NCI-H2029 treated with DMSO at 0.1 percent for 48 hours (cell line): Measurements from ENCODE around the gene VSTM4.

Experiments
- DNase-seq: peaks from one replicate; lab custom pipeline; 2025; lab: John Stamatoyannopoulos, UW

VSTM4 gene

GRCh38 chr10:49116509-49117375 is 1.4 kb upstream of the VSTM4 start:
- no peak for DNase-seq

GRCh38 chr10:49115796-49116508 is 630 bp upstream of the VSTM4 start:
- no peak for DNase-seq

- no peak for DNase-seq
Observed at GRCh38 chr10:49114718-49115014, 656 bp downstream of the VSTM4 start.

- DNase-seq: no peak
Observed at GRCh38 chr10:49113741-49114141, 1.6 kb downstream of the VSTM4 start.

- no peak for DNase-seq
Observed at GRCh38 chr10:49112851-49113250, 2.5 kb downstream of the VSTM4 start.

- no peak for DNase-seq
Observed at GRCh38 chr10:49112098-49112497, 3.2 kb downstream of the VSTM4 start.

GRCh38 chr10:49111320-49111698 is 4.0 kb downstream of the VSTM4 start:
- no peak for DNase-seq

GRCh38 chr10:49110684-49111319 is 4.5 kb downstream of the VSTM4 start:
- no peak for DNase-seq

GRCh38 chr10:49109669-49110340 is 5.5 kb downstream of the VSTM4 start:
- DNase-seq: no peak

GRCh38 chr10:49108656-49109055 is 6.7 kb downstream of the VSTM4 start:
- DNase-seq: no peak

- no peak for DNase-seq
Observed at GRCh38 chr10:49107887-49108267, 7.4 kb downstream of the VSTM4 start.

- DNase-seq: no peak
Observed at GRCh38 chr10:49107111-49107886, 8.0 kb downstream of the VSTM4 start.

GRCh38 chr10:49106451-49106850 is 8.9 kb downstream of the VSTM4 start:
- DNase-seq: no peak

GRCh38 chr10:49105076-49105475 is 10.2 kb downstream of the VSTM4 start:
- no peak for DNase-seq

- DNase-seq: no peak
Observed at GRCh38 chr10:49104323-49104722, 11.0 kb downstream of the VSTM4 start.

- DNase-seq: no peak
Observed at GRCh38 chr10:49103761-49104160, 11.6 kb downstream of the VSTM4 start.

GRCh38 chr10:49099046-49099445 is 16.3 kb downstream of the VSTM4 start:
- no peak for DNase-seq

GRCh38 chr10:49096890-49097445 is 18.4 kb downstream of the VSTM4 start:
- DNase-seq: no peak

GRCh38 chr10:49094646-49095045 is 20.7 kb downstream of the VSTM4 start:
- DNase-seq: no peak

- no peak for DNase-seq
Observed at GRCh38 chr10:49093922-49094321, 21.4 kb downstream of the VSTM4 start.

- no peak for DNase-seq
Observed at GRCh38 chr10:49092477-49092876, 22.8 kb downstream of the VSTM4 start.
